ENCODE results near the gene TOMM22.

DNA sequence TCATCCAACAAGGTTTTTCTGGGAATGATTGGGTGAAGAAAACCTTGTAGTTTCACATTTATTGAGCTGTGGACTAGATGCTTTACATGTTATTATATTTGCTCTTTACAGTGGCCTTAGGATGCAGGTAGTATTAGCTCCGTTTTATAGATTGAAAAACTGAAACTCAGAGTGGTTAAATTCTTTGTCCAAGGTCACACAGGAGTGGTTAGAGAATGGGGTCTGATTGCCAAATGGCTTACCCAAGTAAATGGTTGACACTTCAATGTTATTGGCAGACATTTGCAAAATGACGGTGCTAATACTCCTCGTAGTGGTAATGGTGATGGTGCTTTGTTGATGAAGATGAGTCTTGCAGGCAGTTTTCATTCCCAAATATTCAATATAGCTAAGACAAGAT, 26.2 kb downstream of the TOMM22 start:
- TF ChIP-seq, protein P1, sequence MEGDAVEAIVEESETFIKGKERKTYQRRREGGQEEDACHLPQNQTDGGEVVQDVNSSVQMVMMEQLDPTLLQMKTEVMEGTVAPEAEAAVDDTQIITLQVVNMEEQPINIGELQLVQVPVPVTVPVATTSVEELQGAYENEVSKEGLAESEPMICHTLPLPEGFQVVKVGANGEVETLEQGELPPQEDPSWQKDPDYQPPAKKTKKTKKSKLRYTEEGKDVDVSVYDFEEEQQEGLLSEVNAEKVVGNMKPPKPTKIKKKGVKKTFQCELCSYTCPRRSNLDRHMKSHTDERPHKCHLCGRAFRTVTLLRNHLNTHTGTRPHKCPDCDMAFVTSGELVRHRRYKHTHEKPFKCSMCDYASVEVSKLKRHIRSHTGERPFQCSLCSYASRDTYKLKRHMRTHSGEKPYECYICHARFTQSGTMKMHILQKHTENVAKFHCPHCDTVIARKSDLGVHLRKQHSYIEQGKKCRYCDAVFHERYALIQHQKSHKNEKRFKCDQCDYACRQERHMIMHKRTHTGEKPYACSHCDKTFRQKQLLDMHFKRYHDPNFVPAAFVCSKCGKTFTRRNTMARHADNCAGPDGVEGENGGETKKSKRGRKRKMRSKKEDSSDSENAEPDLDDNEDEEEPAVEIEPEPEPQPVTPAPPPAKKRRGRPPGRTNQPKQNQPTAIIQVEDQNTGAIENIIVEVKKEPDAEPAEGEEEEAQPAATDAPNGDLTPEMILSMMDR (IDR thresholded peaks at IDR 0.05; ENCODE audit: low read length), result no peak
- TF ChIP-seq EZH2 (optimal IDR thresholded peaks at IDR 0.05; ENCODE audit: low read depth, low read length), result no peak

Measured in MM.1S (cell line).